Liver (tissue), 9 donors: ENCODE measurements around the gene MUC13. TPM values are rescaled to one million over a fixed set of nuclear protein-coding genes. Genes with fewer than 3 reads are reported as not detected.

Experiments used
- DNase-seq: peaks from one replicate; pipeline ENCODE4 v3.0.0-alpha.2; 2017; ENCODE audit warnings: low spot score
- H3K27ac ChIP-seq, 2 donors: one replicate each; pipeline ENCODE4 v1.7.0; 2013; ENCODE audit warnings: inconsistent platforms in 2 of 2, low read length in 2 of 2, control low read depth in 1 of 2, low read depth in 1 of 2, mild to moderate bottlenecking in 1 of 2
- H3K27me3 ChIP-seq, 4 donors: one replicate each; pipeline versions ENCODE4 v1.6.1 to v1.7.0; 2013; ENCODE audit warnings: low read length in 3 of 4, inconsistent platforms in 1 of 4, mild to moderate bottlenecking in 1 of 4, moderate library complexity in 1 of 4; ENCODE audit not compliant: control insufficient read depth in 4 of 4, insufficient read depth in 4 of 4
- H3K36me3 ChIP-seq, 4 donors: one replicate each; pipeline versions ENCODE4 v1.6.1 to v1.7.0; 2013; ENCODE audit warnings: low read length in 3 of 4, mild to moderate bottlenecking in 3 of 4, low read depth in 1 of 4, moderate library complexity in 1 of 4; ENCODE audit not compliant: control insufficient read depth in 4 of 4, insufficient read depth in 3 of 4
- H3K4me1 ChIP-seq, 4 donors: one replicate each; pipeline versions ENCODE4 v1.6.1 to v1.7.0; 2013; ENCODE audit warnings: low read length in 3 of 4, mild to moderate bottlenecking in 3 of 4, moderate library complexity in 1 of 4; ENCODE audit not compliant: control insufficient read depth in 4 of 4, insufficient read depth in 4 of 4
- H3K4me3 ChIP-seq, 3 donors: one replicate each; pipeline versions ENCODE4 v1.6.1 to v1.7.0; 2013; ENCODE audit warnings: low read length in 3 of 3, control low read depth in 1 of 3, low read depth in 1 of 3, mild to moderate bottlenecking in 1 of 3
- H3K9ac ChIP-seq, 2 donors: one replicate each; pipeline ENCODE4 v1.7.0; 2013; ENCODE audit warnings: low read length in 2 of 2, mild to moderate bottlenecking in 2 of 2, moderate library complexity in 2 of 2, control low read depth in 1 of 2, low read depth in 1 of 2
- H3K9me3 ChIP-seq, 4 donors: one replicate each; pipeline versions ENCODE4 v1.6.1 to v1.7.0; 2013; ENCODE audit warnings: low read length in 3 of 4; ENCODE audit not compliant: control insufficient read depth in 4 of 4
- EGR1 ChIP-seq, 2 donors: IDR thresholded peaks; 2 replicates each; pipeline ENCODE4 v1.6.1; 2016 to 2018; ENCODE audit warnings: antibody characterized with exemption in 2 of 2, low read depth in 2 of 2
- FOXA1 ChIP-seq: IDR thresholded peaks from 2 replicates; pipeline ENCODE4 v1.6.1; 2016; ENCODE audit warnings: antibody characterized with exemption
- FOXA2 ChIP-seq: IDR thresholded peaks from 2 replicates; pipeline ENCODE4 v1.6.1; 2016; ENCODE audit warnings: antibody characterized with exemption
- GABPA ChIP-seq, 2 donors: IDR thresholded peaks in 1 of 2; conservative IDR thresholded peaks in 1 of 2; 2 replicates each; pipeline ENCODE4 v1.6.1; 2016; ENCODE audit warnings: antibody characterized with exemption in 2 of 2, mild to moderate bottlenecking in 1 of 2, moderate library complexity in 1 of 2
- HNF4A ChIP-seq, 2 donors: conservative IDR thresholded peaks; 2 replicates each; pipeline ENCODE4 v1.6.1; 2016; ENCODE audit warnings: antibody characterized with exemption in 2 of 2, mild to moderate bottlenecking in 2 of 2
- HNF4G ChIP-seq: IDR thresholded peaks from 2 replicates; pipeline ENCODE4 v1.6.1; 2016; ENCODE audit warnings: antibody characterized with exemption
- JUND ChIP-seq, 2 donors: IDR thresholded peaks; 2 replicates each; pipeline ENCODE4 v1.6.1; 2016; ENCODE audit warnings: antibody characterized with exemption in 2 of 2
- MAX ChIP-seq: IDR thresholded peaks from 2 replicates; pipeline ENCODE4 v1.6.1; 2016; ENCODE audit warnings: antibody characterized with exemption
- NR2F2 ChIP-seq: IDR thresholded peaks from 2 replicates; pipeline ENCODE4 v1.6.1; 2016; ENCODE audit warnings: antibody characterized with exemption
- RAD21 ChIP-seq, 2 donors: IDR thresholded peaks; 2 replicates each; pipeline ENCODE4 v1.6.1; 2016; ENCODE audit warnings: antibody characterized with exemption in 2 of 2, mild to moderate bottlenecking in 2 of 2
- RXRA ChIP-seq, 2 donors: IDR thresholded peaks; 2 replicates each; pipeline ENCODE4 v1.6.1; 2017 to 2018; ENCODE audit warnings: antibody characterized with exemption in 2 of 2, mild to moderate bottlenecking in 1 of 2
- SP1 ChIP-seq: IDR thresholded peaks from 2 replicates; pipeline ENCODE4 v1.6.1; 2018; ENCODE audit warnings: antibody characterized with exemption, mild to moderate bottlenecking
- TAF1 ChIP-seq: conservative IDR thresholded peaks from 2 replicates; pipeline ENCODE4 v1.6.1; 2016; ENCODE audit warnings: antibody characterized with exemption, mild to moderate bottlenecking
- YY1 ChIP-seq: IDR thresholded peaks from 2 replicates; pipeline ENCODE4 v1.6.1; 2016; ENCODE audit warnings: antibody characterized with exemption, mild to moderate bottlenecking
- WGBS: extraction: QIAGEN DNeasy Blood & Tissue Kit; methylation state at CpG from one replicate; pipeline ENCODE4 v1.1.7; 2013; 5-methylcytosine and 5-hydroxymethylcytosine counted together
- polyA plus RNA-seq, 2 donors: library from polyadenylated mRNA; stranded (reverse) in 1 of 2; unstranded in 1 of 2; fragments of 200-250 nt in 1 of 2; fragments of >200 nt in 1 of 2; fragmentation: Nextera tagmentation in 1 of 2; extraction: Ambion mirVana in 1 of 2; gene quantifications; one replicate each; pipeline versions ENCODE4 v1.2.1 to v1.2.3, GENCODE V29; 2013 to 2015
- total RNA-seq, 2 donors: library from RNA; depleted of rRNA; stranded (reverse); fragments of >200 nt; gene quantifications; one replicate each; pipeline ENCODE4 v1.2.3, GENCODE V29; 2014
- TF ChIP-seq, protein P1 (sequence below): fragments of 150-350 bp; IDR thresholded peaks from 2 replicates; pipeline ENCODE4 v1.5.1; 2017; ENCODE audit warnings: improper control_type of control experiment, low read depth, low read length; ENCODE audit not compliant: missing input control
- TF ChIP-seq, protein P2 (sequence below): IDR thresholded peaks from 2 replicates; pipeline ENCODE4 v1.6.1; 2016; ENCODE audit warnings: antibody characterized with exemption, mild to moderate bottlenecking
- TF ChIP-seq, protein P3 (sequence below): IDR thresholded peaks from 2 replicates; pipeline ENCODE4 v1.6.1; 2016; ENCODE audit warnings: antibody characterized with exemption
- TF ChIP-seq, protein P4 (sequence below): IDR thresholded peaks from 2 replicates; pipeline ENCODE4 v1.6.1; 2016; ENCODE audit warnings: antibody characterized with exemption
- donor health status: healthy.
- donor health status: healthy.
- donor health status: healthy.
- donor health status: healthy.
- donor health status: healthy.

Gene MUC13
- total and polyA plus RNA-seq, 4 donors = under 0.01 to 0.45 TPM; not detected in 2

DNA sequence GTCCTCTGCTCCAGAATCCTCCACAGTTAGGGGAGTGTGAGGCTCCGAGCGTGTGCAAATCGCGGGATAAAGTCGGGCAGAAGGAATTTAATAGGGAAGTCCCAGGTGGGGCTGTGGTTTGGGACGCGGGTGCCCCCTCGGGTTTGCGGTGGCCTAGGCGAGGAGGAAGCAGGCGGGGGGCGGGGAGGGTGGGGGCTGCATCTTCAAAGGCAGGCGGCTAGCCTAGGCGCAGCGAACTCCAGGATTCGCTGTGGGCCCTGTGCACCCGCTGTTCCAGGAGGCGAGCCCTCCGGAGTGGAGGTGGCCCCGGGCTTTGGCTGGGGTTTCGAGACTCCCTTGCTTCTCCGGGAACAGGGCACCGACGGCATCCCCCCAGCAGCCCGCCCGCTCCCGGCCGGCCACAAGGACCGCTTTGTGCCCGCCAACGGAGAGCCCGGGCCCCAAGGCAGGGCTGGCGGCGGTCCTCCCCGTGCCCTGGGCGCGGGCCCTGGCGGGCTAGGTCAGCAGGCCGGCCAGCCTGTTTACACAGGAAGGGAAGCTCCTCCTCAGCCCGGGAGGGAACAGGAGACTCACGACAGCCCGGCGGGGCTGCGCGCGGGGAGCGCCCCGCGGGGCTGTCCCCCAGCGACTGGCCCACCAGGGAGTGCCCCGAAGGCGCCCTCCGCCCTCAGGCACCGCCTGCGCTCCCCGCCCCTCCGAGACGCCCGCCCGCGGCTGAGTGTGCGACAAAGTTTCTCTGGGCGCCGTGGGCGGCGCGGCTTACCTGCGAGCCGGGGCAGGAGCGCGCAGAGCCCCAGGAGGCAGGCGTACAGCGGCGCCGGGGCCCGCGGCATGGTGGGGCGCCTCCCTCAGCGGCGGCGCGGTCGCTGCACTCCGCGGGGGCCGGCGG is 48.1 kb downstream of the MUC13 start (continued):
- TF ChIP-seq FOXA2 = peak; percentile 82
- TF ChIP-seq RAD21 (IDR thresholded peaks at IDR 0.05) = no peak
- no peak for TF ChIP-seq HNF4G
- no peak for TF ChIP-seq JUND (IDR thresholded peaks at IDR 0.05)
- no peak for TF ChIP-seq RXRA (IDR thresholded peaks at IDR 0.05)
- TF ChIP-seq YY1 = no peak
- TF ChIP-seq MAX = no peak

DNA sequence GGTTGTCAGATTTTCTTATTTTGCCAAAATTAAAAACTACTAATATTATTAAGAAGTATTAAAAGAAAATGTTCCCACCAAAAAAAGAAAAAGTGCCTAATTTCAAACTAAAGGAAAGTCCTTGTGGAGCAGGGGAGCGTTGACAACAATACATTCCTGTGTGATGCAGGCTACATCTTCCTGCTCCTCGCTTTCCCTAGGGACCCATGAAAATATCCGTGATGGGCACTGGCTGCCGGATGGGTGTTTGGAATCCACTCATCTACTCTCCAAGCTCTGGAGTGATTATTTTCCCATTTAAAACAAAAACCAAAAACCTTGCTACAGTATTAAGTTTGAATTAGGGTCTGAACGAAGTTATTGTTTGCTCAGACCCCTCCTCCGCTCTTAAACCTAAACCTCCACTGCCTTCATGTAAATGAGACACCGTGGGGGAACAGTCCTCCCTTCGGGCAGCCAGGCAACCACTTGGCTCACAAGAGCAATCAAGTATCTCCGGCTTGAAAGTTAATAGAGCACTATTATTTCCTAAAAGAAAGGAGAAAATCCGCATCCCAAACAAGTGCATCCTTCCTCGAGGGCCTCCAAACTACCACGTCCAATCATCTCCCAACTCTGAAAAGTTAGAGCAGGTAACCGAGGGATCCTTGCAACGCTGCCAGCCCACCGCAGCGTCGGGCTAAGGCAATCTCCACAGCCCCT is 48.9 kb downstream of the MUC13 start:
- no peaks in the 10 kb centered on the region for H3K9me3 ChIP-seq
- 34% methylated on average over 17 of the region's 17 CpGs for WGBS
- H3K36me3 ChIP-seq = no peaks in the 10 kb centered on the region
- TF ChIP-seq, protein P1, sequence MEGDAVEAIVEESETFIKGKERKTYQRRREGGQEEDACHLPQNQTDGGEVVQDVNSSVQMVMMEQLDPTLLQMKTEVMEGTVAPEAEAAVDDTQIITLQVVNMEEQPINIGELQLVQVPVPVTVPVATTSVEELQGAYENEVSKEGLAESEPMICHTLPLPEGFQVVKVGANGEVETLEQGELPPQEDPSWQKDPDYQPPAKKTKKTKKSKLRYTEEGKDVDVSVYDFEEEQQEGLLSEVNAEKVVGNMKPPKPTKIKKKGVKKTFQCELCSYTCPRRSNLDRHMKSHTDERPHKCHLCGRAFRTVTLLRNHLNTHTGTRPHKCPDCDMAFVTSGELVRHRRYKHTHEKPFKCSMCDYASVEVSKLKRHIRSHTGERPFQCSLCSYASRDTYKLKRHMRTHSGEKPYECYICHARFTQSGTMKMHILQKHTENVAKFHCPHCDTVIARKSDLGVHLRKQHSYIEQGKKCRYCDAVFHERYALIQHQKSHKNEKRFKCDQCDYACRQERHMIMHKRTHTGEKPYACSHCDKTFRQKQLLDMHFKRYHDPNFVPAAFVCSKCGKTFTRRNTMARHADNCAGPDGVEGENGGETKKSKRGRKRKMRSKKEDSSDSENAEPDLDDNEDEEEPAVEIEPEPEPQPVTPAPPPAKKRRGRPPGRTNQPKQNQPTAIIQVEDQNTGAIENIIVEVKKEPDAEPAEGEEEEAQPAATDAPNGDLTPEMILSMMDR = no peak
- TF ChIP-seq, protein P2, sequence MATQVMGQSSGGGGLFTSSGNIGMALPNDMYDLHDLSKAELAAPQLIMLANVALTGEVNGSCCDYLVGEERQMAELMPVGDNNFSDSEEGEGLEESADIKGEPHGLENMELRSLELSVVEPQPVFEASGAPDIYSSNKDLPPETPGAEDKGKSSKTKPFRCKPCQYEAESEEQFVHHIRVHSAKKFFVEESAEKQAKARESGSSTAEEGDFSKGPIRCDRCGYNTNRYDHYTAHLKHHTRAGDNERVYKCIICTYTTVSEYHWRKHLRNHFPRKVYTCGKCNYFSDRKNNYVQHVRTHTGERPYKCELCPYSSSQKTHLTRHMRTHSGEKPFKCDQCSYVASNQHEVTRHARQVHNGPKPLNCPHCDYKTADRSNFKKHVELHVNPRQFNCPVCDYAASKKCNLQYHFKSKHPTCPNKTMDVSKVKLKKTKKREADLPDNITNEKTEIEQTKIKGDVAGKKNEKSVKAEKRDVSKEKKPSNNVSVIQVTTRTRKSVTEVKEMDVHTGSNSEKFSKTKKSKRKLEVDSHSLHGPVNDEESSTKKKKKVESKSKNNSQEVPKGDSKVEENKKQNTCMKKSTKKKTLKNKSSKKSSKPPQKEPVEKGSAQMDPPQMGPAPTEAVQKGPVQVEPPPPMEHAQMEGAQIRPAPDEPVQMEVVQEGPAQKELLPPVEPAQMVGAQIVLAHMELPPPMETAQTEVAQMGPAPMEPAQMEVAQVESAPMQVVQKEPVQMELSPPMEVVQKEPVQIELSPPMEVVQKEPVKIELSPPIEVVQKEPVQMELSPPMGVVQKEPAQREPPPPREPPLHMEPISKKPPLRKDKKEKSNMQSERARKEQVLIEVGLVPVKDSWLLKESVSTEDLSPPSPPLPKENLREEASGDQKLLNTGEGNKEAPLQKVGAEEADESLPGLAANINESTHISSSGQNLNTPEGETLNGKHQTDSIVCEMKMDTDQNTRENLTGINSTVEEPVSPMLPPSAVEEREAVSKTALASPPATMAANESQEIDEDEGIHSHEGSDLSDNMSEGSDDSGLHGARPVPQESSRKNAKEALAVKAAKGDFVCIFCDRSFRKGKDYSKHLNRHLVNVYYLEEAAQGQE = no peak
- TF ChIP-seq GABPA (IDR thresholded peaks at IDR 0.05 in 1 of 2, conservative IDR thresholded peaks at IDR 0.05 in 1 of 2) (no peak), YY1 (no peak), FOXA1 (no peak), JUND (IDR thresholded peaks at IDR 0.05) (no peak), HNF4G (no peak), HNF4A (conservative IDR thresholded peaks at IDR 0.05) (no peak), TAF1 (no peak), RAD21 (IDR thresholded peaks at IDR 0.05) (no peak), EGR1 (IDR thresholded peaks at IDR 0.05; ENCODE audit: low read depth in 2 of 2) (no peak), MAX (no peak), NR2F2 (no peak), RXRA (IDR thresholded peaks at IDR 0.05) (no peak), SP1 (no peak), FOXA2 (no peak)
- TF ChIP-seq, protein P3, sequence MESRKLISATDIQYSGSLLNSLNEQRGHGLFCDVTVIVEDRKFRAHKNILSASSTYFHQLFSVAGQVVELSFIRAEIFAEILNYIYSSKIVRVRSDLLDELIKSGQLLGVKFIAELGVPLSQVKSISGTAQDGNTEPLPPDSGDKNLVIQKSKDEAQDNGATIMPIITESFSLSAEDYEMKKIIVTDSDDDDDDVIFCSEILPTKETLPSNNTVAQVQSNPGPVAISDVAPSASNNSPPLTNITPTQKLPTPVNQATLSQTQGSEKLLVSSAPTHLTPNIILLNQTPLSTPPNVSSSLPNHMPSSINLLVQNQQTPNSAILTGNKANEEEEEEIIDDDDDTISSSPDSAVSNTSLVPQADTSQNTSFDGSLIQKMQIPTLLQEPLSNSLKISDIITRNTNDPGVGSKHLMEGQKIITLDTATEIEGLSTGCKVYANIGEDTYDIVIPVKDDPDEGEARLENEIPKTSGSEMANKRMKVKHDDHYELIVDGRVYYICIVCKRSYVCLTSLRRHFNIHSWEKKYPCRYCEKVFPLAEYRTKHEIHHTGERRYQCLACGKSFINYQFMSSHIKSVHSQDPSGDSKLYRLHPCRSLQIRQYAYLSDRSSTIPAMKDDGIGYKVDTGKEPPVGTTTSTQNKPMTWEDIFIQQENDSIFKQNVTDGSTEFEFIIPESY = no peak
- TF ChIP-seq, protein P4, sequence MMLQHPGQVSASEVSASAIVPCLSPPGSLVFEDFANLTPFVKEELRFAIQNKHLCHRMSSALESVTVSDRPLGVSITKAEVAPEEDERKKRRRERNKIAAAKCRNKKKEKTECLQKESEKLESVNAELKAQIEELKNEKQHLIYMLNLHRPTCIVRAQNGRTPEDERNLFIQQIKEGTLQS = no peak
- H3K9ac ChIP-seq = peak overlapping the region; percentile 69 to 90
- H3K27me3 ChIP-seq = no peaks in the 10 kb centered on the region
- peak overlapping the region; percentile 53 to 87 (median 75) for H3K4me3 ChIP-seq
- peaks cover 4 to 10% (median 8%) of the 10 kb centered on the region in 4 donors for H3K4me1 ChIP-seq
- no peak for DNase-seq
- H3K27ac ChIP-seq = peak overlapping the region; percentile 83 to 96
